Stimulated activated CD4-positive, alpha-beta T cell treated with anti-CD3 and anti-CD28 coated beads, Interleukin-12 subunit alpha, Interleukin-12 subunit beta, amount 100 ng/mL, for 24 hours (primary cell): ENCODE measurements around the gene AKAP14.
"Not testable (repeated sequence)": the region's sequence is repeated elsewhere in the genome, so short reads cannot be mapped to it uniquely, and the experiment has no call there.

Experiments
- DNase-seq, 2 experiments: peaks; one replicate each; pipeline ENCODE4 v3.0.0-alpha.2; 2020; ENCODE audit warnings: low read depth in 2 of 2

The AKAP14 gene

DNA sequence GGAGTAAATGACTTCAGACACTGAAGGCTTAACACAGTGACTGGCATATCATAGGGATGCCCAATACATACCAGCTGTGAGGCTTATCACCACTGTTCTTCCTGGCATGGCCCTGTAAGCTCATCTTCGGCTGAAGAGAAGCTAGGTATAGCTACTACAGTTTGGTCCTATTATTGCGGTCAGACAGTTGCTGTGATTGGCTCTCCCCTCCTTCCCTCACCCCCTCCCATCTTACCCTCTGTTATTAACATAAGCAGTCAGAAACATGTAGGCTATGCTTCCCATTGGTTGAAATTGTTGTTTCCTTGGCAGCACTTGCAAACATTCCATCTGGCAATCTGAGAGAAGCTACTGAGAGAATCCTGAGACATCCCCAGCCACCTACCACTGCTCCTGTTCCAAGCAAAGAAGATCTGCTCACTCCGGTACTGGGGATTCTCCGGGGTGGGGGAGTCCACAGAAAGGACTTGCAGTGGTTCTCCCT, at the start of gene AKAP14:
AKAP14 (plus strand) TSS at position 51 of the 484 bp plus-strand sequence. CDS start 7,331 bp downstream, outside the sequence.
- DNase-seq, result no peak

DNA sequence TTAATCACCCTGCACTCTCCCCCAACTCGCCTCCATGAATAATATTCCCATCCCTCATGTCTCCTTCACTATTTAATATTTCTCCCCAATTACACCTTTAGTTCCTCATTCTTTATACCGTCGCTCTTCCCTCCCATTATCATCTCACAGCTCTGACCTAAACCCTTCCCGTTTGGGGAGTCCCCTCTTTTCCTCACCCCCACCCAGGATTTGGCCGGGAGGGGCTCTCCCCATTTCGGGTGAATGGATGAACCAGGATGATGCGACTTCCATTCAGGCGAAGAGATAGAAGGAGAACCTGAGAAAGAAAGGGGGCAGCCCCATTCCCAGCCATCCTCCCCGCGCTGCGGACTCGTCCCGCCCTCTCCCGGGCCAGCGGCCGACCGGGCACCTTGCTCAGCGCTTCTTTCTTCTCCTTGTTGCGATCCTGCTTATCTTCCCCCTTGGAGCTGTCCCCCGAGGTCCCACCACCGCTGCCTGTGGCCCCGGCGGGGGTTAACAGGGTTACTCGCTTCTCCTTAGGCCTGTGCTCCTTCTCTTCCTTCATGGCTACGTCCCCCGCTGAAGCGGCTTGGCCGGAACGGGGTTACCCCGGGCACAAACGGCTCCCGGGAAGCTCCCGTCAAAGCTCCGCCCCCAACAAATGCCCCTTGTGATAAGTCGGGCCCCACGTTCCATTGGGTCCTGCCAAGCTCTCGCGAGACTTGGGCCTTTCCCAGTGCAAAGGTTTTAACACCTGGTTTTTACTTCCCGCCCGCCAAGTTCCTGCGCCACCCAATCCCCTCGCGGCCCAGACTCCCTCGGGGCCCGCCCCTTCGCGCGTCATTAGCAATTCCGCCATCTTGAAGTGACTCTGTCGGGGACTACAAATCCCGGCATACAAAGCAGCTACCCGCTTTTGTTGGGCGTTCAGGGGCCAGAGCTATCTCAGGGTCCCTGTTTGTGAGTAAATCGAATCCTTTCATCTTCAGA, 43.0 kb upstream of the AKAP14 start, which contains the start of gene UPF3B:
UPF3B (minus strand) TSS at position 582 of the 972 bp plus-strand sequence; CDS start at position 547, 35 bp downstream.
- peak; percentile 79 to 90 for DNase-seq

DNA sequence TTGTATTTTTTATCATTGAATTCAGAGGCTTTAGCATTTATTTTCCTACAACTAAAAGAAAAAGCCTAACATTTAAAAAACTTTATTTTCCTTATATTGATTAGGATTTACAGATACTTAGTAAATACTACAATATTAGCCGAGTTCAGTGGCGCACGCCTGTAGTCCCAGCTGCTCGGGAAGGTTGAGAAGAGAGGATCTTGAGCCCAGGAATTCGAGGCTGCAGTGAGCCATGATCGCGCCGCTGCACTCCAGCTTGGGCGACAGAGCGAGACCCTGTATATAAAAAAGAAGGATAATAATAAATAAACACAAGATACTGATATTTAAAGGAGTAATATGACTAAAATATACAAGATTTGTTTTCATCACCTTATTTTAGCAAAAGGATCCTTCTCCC, 42.2 kb upstream of the AKAP14 start:
- no peak for DNase-seq

DNA sequence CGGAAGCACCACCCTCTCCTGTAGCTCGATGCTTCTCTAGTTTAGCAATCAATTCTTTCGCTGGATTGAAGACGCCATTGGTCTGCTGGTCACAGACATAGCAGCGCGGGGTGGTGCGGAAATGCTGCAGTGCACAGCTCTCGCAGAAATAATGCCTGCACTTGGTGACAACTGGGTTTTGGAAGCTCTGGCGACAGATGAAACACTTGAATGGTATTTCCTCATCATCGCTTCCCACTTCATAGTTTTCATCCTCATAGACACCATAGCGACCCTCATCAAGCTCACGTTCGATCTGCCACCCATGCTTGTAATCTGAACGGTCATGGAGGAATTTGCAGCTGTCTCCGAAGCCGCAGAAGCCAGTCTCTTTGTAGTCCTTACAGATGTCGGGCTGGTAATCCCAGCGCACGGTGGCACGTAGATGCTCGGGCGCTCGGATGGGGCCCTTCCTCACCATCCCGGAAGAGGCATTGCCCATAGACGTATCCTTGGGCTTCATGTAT, 25.0 kb upstream of the AKAP14 start:
- DNase-seq, result peak in 1 of 2 experiments; percentile 6

DNA sequence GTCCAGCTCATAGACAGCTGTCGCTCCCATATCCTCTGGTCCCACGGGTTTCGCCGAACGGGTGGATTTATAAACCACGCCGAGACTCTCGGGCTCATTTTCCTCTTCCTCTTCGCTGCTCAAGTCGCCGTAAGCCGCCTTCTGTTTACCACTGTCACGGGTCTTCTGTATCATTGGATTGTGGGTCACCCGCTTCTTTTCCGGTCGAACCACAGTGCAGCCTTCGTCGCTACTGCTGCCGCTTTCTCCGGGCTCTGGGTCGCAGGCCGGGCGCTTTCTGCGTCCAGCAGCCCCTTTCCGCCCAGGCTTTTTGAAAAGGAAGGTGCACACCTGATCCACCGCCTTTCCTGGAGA, 24.5 kb upstream of the AKAP14 start:
- no peak for DNase-seq

DNA sequence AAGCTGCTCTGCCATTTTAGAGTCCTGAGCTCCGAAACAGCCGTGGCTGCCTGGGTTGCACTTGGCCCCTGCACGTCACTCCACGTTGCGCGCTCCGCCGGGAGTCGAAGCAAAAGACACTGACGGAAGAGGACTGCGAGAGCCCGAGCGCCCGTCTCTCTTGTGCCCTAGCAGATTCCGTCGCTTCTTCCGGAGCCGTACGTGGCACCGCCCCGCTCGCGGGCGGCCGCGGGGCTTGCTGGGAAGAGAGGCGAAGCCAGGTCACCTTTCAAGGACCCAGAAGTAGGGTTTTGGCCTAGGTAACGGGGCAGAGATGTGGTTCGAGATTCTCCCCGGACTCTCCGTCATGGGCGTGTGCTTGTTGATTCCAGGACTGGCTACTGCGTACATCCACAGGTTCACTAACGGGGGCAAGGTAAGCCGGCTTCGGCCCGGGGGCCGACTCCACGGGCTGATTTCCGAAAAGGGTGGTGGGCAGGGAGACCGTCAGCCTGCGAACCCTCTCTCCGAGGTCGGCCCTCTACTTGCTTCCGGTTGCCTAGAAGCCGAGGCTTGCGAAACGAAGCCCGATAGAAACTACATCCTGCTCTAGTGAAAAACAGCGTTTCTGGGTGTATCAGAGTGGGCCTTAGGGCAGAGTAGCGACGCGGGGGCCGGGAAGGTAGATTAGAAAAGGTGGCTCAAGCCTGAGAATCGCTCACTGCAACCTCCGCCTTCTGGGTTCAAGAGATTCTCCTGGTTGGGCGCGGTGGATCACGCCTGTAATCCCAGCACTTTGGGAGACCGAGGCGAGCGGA, 23.9 kb upstream of the AKAP14 start, which contains the start of the genes NDUFA1 and RNF113A:
NDUFA1 (plus strand) TSS at position 234 of the 797 bp plus-strand sequence; CDS start at position 314, 80 bp downstream.
RNF113A (minus strand) TSS at position 135 of the 797 bp plus-strand sequence; CDS start at position 15, 120 bp downstream.
- peak; percentile 71 for DNase-seq

DNA sequence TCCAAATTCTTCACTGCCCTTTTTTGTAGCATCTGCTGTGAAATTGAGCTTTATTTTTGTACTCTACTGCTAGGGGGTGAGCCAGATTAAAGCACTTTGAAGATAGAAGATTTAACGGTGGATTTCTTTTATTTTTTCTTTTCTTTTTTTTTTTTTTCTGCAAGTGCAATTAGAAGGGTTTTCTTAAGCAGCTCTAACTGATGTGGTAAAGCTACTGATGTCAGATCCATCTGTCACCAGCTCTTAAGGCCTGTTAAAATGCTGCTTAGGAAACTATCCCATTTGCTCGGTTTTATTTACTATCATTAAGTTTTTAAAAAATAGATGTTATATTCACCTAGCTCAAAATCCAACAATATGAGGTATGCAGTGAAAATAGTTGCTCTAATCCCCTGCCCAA, 17.0 kb upstream of the AKAP14 start:
- no peak for DNase-seq

DNA sequence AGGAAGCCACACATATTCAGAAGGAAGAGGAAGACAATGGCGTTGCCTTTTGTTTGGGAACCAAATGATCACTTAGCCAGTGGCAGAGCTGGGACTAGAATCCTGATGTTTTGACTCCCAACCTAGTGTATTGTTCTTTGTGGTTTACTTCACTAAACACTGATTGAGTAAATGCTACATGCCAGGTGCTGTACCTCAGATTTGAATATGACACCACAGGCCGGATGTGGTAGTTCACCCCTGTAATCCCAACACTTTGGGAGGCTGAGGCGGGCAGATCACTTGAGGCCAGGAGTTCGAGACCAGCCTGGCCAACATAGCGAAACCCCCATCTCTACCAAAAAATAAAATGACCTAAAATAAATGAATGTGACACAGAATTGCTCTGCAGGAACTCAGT, 15.6 kb upstream of the AKAP14 start:
- no peak for DNase-seq

DNA sequence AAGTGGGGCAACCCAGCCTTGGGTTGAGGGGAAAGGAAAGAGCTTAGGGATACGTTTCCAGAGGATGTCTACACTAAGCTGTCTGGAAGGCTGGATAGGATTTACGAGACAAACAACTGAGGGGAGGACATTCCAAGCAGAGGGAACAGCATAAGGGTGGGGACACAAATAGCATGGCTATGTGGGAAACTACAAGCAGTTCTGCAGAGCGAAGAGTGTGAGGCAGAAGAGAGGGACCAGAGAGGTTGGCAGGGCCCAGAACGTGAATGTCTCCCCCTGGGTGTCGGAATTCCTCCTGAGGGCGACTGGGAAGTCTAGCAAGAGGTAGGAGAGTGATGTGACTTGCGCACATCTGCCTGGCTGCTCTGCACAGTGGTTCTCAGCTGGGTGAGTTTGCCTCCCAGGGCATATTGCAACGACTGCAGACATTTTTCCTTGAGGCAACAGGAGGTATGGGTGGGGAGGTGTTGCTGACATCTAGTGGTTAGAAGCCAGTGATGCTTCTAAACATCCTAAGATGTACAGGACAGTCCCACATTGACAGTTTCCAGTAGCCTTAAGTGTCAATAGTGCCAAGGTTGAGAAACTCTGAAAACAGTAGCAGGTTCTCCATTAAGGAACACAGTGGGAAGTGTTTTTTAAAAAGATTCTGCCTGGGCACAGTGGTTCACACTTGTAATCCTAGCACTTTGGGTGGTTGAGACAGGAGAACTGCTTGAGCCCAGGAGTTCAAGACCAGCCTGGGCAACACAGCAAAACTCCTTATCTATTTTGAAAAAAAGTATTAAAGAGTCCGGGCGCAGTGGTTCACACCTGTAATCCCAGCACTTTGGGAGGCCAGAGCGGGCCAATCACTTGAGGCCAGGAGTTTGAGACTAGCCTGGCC, 14.9 kb upstream of the AKAP14 start:
- no peak for DNase-seq

DNA sequence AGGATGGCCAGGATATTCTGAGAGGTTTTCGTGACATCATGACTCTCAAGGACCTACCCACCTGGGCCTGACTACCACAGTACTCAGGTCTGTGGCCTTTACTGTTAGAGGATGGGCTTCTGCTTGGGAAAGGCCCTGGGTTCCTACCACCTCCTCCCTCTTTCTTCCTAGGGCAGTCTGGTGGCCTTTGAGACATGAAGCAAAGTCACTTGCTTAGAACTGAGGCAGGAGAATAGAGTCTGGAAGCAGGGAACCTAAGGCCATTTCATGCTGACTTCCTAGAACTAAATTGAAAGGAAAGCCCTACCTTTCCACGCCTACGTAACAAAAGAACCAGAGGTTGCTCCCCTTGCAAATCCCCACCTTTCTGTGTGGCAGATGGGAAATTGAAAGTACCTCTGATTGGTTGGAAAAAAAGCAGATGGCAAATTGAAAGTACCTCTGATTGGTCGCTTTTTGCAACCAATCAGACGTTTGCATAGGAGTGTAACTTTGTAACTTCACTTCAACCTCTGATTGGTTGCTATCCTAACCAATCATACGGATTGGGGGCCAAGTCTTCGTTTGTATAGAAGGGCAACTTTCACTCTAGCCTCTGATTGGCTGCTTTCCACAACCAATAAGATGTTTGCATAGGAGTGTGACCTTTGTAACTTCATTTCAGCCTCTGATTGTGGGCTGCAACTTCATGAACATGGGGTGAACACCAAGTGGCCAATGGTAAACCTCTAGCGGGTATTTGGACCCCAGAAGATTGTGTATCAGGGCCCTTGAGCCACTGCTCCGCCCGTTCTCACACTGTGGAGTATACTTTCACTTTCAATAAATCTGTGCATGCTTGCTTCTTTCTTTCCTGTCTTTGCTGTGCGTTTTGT, 9.9 kb upstream of the AKAP14 start:
- no peak for DNase-seq

DNA sequence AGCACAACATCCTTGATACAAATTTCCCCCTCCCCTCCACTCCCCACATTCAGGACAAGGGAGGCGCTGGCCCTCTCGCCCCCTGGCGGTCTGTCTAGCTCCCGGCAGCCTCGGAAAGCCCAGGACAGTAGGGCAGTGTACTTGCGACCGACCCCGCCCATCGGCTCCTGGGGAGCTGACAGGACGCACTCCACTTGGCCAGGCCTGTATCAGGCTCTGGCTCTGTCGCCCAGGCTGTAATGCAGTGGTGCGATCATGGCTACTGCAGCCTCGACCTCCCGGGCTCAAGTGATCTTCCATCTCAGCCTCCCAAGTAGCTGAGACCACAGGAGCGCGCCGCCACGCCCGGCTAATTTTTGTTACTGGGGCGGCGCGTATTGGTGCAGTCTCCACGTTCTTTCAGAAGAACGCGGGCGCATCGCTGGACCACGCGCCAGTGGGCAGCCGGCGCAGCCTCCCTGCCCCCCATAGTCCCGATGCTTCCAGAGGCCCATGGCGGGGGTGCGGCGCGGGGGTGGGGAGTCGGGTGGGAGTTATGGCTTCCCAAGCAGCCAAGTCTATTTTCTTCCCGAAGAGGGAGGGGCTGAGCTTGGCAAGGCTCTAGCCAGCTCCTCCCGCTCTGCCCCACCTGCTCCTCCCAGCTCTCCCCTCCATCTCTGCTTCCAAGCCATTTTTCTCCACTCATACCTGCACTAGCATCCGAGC, 7.8 kb upstream of the AKAP14 start:
- peak; percentile 17 to 50 for DNase-seq

DNA sequence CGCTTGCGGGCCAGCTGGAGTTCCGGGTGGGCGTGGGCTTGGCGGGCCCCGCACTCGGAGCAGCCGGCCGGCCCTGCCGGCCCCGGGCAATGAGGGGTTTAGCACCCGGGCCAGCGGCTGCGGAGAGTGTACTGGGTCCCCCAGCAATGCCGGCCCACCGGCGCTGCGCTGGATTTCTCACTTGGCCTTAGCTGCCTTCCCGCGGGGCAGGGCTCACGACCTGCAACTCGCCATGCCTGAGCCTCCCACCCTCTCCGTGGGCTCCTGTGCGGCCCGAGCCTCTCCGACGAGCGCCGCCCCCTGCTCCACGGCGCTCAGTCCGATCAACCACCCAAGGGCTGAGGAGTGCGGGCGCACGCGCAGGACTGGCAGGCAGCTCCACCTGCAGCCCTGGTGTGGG, 5.1 kb upstream of the AKAP14 start:
- not testable (repeated sequence) for DNase-seq

DNA sequence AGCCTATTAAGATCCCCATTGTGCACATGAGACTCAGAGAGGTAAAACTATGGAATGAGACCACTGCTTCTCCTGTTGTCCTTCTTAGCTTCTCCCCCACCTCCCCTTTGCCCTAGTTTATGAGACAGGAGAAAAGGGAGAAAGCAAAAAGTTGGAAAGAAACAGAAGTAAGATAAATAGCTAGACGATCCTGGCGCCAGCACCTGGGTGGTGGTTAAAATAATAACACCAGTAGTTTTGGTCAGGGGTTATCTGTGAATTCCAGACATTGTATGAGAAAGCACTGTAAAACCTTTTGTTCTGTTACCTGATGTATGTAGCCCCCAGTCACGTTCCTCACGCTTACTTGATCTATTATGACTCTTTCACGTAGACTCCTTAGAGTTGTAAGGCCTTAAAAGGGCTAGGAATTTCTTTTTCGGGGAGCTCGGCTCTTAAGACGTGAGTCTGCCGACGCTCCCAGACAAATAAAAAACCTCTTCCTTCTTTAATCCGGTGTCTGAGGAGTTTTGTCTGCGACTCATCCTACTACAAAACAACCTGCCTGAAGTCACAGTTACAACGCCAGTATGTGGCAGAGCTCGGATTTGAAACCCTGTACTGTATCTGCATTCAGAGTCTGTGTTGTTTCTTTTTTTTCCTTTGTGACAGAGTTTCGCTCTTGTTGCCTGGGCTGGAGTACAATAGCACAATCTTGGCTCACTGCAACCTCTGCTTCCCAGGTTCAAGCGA, 3.6 kb upstream of the AKAP14 start:
- DNase-seq, result not testable (repeated sequence)

DNA sequence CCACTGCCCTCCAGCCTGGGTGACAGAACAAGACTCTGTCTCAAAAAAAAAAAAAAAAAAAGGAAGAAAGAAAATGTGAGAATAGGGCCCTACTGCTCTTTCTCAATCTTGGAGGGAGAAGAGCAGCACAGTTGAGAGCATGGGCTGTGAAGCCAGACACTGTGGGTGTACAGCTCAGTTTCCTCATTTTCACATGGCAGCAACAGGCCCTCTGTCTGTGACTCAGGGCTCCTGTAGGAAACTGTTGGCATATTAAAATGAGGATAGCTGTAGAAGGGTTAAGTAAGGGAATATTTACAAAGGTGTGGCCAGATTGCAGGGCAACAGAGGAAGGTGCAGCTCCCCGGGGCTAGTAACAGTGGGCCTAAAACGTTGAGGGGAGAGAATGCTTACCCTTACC, 3.4 kb downstream of the AKAP14 start:
- DNase-seq, result no peak

DNA sequence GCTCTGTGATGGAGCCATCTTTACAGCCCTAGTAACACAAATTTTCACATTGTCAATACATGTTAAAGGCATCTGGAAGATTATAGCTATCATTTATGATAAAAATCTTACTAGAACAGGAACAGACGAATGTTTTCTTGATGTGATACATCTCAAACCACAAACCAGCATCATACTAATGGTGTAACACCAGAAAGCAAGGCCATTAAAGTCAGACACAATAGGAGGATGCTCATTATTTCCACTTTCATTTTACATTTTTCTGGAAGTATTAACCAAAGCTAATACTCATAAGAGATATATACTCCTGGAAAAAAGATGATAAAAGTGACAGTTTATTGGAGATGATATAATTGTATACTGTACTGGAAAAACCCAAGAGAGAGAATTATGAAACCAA, 5.3 kb downstream of the AKAP14 start:
- DNase-seq, result no peak

DNA sequence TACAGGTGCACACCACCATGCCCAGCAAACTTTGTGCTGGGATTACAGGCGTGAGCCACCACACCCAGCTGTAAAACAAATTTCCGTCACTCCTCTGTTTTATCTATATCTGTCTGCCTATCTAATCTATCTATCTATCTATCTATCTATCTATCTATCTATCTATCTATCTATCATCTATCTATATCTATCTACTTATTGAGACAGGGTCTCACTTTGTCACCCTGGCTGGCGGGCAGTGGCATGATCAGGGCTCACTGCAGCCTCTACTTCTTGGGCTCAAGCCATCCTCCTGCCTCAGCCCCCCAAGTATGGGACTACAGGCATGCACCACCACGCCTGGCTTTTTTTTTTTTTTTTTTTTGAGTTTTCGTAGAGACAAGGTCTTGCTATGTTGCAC, 20.6 kb downstream of the AKAP14 start:
- DNase-seq, result no peak

DNA sequence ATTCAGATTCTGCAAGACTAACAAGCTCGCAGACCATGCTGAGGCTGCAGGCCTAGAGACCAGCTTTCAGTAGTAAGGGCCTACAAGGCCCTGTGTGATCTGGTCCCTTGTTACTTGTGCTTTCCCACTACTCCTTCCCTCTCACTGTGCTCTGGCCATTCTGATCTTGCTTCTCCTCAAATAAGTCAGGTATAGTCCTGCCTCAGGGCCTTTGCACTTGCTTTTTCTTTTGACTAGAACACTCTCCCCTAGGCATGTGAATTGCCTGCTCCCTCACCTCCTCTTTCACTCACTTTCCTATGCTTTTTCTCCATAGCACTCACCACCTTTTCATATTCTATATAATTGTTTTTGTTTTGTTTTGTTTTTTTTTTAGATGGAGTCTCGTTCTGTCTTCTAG, 22.2 kb downstream of the AKAP14 start:
- DNase-seq, result no peak

DNA sequence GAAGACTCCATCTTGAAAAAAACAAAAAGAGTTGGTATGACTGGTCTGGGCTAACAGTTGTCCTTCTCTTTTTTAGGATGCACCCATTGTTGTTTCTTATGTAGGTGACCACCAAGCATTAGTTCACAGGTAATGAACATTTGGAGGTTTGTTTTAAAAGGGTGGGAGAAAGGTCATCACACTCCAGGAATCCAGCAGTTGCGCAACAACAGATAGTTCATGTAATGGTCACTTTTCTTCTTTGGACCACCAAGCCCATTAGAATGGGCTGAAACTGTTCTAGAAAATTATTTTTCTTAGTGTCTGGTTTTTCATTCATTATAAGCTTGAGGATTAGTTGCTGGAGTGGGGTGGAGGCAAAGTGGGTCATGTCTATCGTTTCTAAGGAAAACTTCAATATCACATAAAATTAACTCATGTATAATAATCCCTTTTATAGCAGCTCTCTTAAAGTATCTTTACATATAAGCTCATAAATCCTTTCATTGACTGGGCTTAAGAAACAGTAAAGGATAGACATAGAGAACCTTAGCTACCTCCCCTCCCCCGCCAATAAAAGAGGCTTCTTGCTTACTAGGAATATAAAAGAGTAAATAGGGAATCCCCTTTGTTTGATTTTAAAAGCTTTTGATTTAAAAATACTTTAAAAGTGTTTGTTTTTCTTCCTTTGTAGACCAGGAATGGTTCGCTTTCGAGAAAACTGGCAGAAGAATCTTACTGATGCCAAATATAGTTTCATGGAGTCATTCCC, 24.3 kb downstream of the AKAP14 start:
- DNase-seq, result no peak
